Pons (tissue), 1 donor: Measurements from ENCODE around the gene AP2B1.
A peak's percentile ranks its signal among the peaks of the same experiment; 100 is the strongest.
"Not testable (repeated sequence)": the region's sequence is repeated elsewhere in the genome, so short reads cannot be mapped to it uniquely, and the experiment has no call there.

Experiments used
- DNase-seq: peaks from one replicate; pipeline ENCODE4 v3.0.0-alpha.2; 2016; ENCODE audit warnings: low spot score

AP2B1 gene

GRCh38 chr17:35587074-35587961 is at the start of gene AP2B1:
TSS of gene AP2B1 (plus strand) at chr17:35587322. CDS start at chr17:35594031, 6,709 bp downstream.
- peak; percentile 88 for DNase-seq

DNA sequence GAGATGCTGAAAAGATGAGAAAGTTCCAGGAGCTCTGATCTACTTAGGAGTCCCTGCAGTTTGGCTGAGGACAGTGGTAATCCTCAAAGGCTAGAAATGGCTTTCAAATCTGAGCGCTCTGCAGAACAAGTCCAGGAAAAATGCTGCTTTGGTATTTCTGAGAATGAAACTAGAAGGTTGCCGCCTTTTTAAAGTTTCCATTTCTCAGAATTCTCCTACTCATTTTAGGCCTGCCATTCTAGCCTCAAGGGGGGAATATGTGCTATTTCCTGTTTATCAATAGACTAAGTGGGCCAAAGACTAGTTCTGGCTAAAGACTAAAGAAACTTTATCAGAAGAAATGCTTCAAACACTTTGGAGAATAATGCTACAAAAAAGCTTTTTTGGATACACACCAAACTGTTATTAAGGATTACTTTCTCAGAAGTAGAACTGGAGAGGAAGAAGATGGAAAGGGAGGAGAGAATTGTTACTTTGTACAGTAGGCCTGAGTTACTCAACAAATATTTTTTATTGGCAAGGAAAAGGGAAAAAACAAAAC is 49.5 kb upstream of the AP2B1 start, which contains the start of gene SLFN12L:
Gene SLFN12L, minus strand, starts transcription at position 78 of the 541 bp plus-strand sequence. CDS start 15,314 bp downstream, outside the sequence.
- DNase-seq = no peak

DNA sequence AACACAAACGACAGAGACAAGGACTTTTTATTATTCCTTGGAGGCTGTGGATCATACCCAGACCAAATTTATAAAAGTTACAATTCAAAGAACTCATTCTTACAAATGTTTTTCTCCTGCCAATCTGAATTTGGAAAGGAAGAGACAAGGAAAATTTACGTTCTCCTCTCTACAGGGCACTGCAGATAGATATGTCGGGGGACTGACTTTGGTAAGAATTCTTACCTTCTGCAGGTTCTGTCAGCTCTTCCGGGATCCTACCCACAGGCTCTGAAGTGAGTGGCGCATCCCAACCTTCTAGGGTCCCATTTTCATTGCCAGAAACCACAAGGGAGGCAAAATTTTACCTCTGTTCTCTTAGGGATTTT is 47.5 kb upstream of the AP2B1 start:
- no peak for DNase-seq

- DNase-seq = peak; percentile 56
Observed at GRCh38 chr17:35540589-35541404, 46.3 kb upstream of the AP2B1 start.

DNA sequence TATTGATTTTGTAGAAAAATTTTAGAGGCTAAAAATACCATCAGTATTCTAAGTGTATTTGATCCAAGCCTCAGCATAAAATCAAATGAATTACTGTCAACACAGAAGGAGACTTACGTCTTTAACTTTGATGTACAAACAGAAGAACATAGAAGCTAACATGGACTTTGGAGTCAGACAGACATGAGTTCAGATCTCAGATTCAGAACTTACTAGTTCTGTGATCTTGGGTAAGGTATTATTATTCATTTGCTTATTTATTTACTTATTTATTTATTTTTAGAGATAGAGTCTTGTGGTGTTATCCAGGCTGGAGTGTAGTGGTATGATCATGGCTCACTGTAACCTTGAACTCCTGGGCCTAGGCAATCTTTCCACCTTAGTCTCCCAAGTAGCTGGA is 45.7 kb upstream of the AP2B1 start:
- no peak for DNase-seq

GRCh38 chr17:35542990-35543389 is 44.1 kb upstream of the AP2B1 start:
- no peak for DNase-seq

DNA sequence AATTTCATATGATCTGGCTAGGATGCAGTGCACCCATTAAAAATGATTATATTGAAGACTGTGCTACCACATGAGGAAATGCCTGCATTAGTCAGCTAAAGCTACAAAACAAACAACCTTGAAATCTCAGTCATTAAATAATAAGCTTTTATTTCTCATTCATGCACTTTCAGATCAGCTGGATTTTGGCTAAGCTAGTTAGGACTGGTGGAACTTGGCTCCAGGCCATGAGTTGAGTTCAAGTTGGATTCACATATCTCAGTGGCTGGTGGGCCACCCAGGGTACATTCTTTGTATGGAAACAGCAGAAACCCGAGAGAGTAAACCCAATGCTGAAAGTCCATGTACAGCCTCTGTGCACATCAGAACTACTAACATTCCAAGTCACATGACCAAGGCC is 43.3 kb upstream of the AP2B1 start:
- DNase-seq = no peak

DNA sequence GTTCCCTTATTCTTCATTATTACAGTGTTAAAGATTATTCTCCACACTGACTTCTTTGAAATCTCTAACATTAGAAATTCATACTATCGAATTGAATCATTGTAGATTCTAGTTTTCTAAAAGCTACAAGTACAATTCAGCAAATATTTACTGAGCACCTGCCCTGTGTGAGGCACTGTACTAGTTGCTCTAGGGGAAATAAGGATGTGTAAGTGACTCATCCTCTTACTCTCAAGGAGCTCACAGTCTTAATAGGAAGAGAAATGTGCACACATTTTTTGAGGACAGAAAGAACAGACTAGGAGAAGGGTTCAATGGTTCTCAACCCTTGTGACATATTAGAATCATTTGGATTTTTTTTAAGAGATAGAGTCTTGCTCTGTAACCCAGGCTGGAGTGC is 42.0 kb upstream of the AP2B1 start:
- DNase-seq = no peak

- DNase-seq = no peak
Observed at GRCh38 chr17:35546487-35546886, 40.6 kb upstream of the AP2B1 start.

GRCh38 chr17:35548208-35548810 is 38.8 kb upstream of the AP2B1 start:
- DNase-seq = peak; percentile 75

DNA sequence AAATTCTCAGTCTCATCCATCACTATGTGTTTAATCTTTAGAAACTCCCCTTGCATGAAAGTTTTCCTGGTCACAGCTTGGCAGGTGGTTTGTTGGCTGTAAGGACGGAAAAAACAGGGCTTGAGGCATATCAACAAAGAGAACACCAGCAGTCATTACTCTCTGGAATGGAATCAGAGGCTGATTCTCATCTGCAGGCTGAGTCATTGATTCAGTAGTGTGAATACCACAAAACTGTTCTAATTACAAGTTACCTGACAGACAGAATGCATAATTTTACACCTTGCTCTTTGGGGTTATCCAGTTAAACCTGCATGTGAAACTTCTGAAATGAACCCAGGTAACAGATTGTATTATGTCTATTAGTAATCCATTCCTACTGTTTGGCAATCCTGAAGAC is 38.1 kb upstream of the AP2B1 start:
- DNase-seq = no peak

- no peak for DNase-seq
Observed at GRCh38 chr17:35553310-35553709, 33.8 kb upstream of the AP2B1 start.

GRCh38 chr17:35554668-35555067 is 32.5 kb upstream of the AP2B1 start:
- DNase-seq = no peak

DNA sequence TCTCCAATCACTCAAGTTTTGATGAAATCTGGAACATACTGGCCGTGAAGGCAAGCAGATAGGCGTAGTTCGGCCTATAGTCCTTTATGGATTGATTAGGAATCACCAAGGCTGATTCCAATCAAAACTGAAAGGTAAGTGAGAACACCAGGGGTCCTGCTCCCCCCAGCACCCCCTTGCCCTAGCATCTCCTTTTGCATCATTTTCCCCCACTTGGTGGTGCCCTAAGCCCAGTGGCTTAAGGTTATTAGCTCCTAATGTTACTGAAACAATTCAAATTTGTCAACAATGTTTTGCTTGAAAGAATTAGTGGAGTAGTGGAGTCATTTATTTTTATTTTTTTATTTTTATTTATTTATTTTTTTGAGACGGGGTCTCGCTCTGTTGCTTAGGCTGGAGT is 31.4 kb upstream of the AP2B1 start:
- DNase-seq = no peak

- no peak for DNase-seq
Observed at GRCh38 chr17:35557353-35557752, 29.8 kb upstream of the AP2B1 start.

- no peak for DNase-seq
Observed at GRCh38 chr17:35559495-35560210, 27.5 kb upstream of the AP2B1 start.

GRCh38 chr17:35560703-35561102 is 26.4 kb upstream of the AP2B1 start, which contains the start of gene SLFN14:
TSS of gene SLFN14 (minus strand) at chr17:35560819. CDS start at chr17:35558062, 2,757 bp downstream.
- no peak for DNase-seq

- not testable (repeated sequence) for DNase-seq
Observed at GRCh38 chr17:35563181-35563580, 23.9 kb upstream of the AP2B1 start.

DNA sequence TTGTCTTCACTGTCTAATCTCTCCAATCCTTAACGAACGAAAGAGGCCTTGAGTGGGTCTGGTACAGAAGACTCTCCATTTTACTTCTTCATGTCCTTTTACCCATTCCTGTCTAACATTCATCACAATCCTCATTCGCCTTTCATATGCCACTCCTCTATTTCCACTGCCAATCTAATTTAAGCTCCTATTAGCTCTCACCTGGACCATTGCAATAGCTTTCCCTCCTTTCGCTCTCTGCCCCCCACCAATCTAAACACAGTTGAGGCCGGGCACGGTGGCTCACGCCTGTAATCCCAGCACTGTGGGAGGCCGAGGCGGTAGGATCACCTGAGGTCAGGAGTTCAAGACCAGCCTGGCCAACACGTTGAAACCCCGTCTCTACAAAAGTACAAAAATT is 20.2 kb upstream of the AP2B1 start:
- no peak for DNase-seq

- no peak for DNase-seq
Observed at GRCh38 chr17:35568561-35568960, 18.6 kb upstream of the AP2B1 start.

DNA sequence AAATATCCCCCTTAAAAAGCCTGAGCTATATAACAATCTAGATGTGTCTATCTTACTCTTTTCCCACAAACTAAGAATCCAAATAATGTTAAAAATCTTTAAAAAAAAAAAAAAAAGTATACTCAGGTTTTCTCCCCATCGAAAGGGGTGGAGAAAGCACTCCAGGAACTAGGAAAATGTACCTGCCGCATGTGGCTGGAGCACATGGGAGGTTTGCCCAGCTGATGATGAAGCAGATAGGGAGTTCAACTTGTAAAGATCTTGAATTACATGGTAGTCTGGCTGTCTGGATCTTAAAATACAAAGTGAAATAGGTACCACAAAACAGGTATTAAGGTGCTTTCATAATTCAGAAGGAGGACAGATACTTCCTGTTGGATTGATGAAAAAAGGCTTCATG is 17.7 kb upstream of the AP2B1 start:
- no peak for DNase-seq

DNA sequence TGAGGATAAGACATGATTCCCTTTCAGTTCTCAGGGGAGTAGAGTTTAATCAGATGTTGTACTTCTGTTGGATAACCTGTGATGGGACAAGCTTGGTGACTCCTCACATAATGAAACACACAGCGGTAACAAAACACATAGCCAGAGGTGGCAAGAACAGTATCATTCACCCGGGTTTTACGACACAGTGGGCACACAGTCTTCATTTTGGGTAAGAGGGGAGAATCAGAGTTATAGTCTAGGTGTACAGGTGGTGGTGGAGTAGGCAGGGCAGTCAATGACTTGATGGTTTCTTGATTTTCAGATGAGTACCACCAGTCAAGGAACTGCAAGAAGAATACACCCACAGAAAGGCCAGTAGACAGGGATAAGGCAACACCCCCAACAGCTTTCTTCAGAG is 11.4 kb upstream of the AP2B1 start:
- no peak for DNase-seq
